AG09309 (cell line): ENCODE data around the gene CALB2.

Experiments used
- DNase-seq: peaks from one replicate; pipeline ENCODE4 v3.0.0-alpha.2; 2010; ENCODE audit warnings: low read depth
- H3K4me3 ChIP-seq: 2 replicates; pipeline ENCODE4 v1.5.1; 2011; ENCODE audit warnings: mild to moderate bottlenecking, low read depth, low read length, moderate library complexity; ENCODE audit not compliant: control insufficient read depth
- TF ChIP-seq, protein P1 (sequence below): IDR thresholded peaks from 2 replicates; pipeline ENCODE4 v1.5.1; 2011; ENCODE audit warnings: mild to moderate bottlenecking, low read depth, low read length, inconsistent platforms; ENCODE audit not compliant: insufficient read depth, control insufficient read depth; ENCODE audit errors: missing control alignments

The CALB2 gene

DNA sequence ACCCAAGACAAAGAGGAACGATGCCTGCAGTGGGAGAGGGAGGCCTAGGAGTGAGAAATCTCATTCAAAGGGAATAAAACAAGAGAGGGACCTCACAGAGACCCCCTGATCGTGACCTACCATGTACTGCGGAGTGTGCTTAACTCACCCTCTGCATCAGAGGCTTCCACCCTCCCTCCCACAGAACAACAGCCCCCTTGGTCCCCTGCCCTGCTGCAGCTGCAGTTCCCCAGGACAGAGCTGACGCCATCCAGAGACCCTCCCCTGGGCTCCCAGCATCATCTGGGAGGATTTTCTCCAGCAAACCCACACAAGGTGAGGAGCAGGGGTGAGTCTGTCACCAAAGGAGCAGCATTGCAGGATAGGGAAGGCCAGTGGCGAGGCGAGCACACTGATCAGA lies 43.5 kb downstream of the CALB2 start:
- H3K4me3 ChIP-seq = no peak overlapping the region
- no peak for DNase-seq
- TF ChIP-seq, protein P1, sequence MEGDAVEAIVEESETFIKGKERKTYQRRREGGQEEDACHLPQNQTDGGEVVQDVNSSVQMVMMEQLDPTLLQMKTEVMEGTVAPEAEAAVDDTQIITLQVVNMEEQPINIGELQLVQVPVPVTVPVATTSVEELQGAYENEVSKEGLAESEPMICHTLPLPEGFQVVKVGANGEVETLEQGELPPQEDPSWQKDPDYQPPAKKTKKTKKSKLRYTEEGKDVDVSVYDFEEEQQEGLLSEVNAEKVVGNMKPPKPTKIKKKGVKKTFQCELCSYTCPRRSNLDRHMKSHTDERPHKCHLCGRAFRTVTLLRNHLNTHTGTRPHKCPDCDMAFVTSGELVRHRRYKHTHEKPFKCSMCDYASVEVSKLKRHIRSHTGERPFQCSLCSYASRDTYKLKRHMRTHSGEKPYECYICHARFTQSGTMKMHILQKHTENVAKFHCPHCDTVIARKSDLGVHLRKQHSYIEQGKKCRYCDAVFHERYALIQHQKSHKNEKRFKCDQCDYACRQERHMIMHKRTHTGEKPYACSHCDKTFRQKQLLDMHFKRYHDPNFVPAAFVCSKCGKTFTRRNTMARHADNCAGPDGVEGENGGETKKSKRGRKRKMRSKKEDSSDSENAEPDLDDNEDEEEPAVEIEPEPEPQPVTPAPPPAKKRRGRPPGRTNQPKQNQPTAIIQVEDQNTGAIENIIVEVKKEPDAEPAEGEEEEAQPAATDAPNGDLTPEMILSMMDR = no peak

- H3K4me3 ChIP-seq = no peak overlapping the region
- TF ChIP-seq, protein P1 = no peak
- DNase-seq = no peak
These were observed 44.2 kb downstream of the CALB2 start for GRCh38 chr16:71402674-71403073.

DNA sequence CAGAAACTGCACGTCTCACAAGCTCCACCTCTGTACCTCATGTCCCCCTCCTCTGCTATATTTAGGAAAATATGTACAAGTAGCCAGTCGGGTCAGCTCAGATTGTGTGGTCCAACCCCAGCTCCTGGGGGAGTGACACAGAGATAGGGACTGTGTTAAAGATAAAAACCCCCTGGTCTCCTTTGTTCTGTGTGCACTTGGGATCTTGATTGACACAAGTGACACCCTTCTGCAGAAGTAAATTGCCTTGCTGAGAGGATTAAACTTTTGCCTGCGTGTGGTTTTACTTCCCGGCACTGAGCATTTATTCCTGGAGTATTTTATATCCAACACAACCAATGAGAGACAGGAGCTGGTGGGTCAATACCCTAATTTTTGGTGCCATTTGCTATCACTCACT lies 45.8 kb downstream of the CALB2 start:
- no peak for DNase-seq
- TF ChIP-seq, protein P1 = no peak
- H3K4me3 ChIP-seq = no peak overlapping the region

DNA sequence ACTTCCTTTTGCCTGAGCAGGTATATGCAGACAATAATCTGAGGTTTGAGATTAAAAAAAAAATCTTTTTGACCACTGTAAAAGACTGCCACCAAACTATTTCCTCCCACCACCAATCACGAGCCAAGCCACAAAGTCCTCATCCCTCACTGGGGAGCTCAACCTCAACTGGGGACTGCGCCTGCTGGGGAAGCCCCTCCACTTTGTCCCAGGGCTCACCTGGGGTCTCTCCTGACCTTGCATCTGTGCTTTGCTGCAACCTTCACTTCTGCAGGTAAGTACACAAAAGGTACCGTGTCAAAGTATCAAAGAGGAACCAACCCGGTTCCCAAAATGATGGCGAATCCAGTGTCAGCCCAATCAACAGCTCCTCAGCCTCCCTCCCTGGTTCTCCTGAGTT lies 47.8 kb downstream of the CALB2 start:
- no peak overlapping the region for H3K4me3 ChIP-seq
- TF ChIP-seq, protein P1 = no peak

DNA sequence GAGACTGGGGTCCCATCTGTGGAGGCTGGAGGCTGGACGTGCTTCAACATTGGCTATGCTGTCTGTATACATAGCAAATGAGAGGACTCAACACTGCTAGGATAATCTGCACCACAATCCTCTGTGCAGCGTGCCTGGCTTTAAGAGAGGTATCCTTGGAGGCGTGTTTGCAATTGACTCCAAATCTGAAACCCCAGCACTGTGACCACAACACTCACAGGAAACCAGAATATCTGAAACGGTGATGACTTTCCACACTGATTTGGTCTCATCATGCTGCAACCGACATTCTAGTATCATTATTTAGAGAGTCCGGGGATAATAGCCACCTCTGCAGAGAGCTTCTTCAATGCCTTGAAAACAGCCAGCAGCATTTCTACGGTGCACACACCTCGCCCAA lies 48.2 kb downstream of the CALB2 start:
- DNase-seq = no peak
- no peak overlapping the region for H3K4me3 ChIP-seq
- TF ChIP-seq, protein P1 = no peak

More for the DNA sequence above, 47.8 kb downstream of the CALB2 start:
- DNase-seq = no peak

- no peak overlapping the region for H3K4me3 ChIP-seq
- no peak for DNase-seq
- TF ChIP-seq, protein P1 = no peak
These were observed 49.2 kb downstream of the CALB2 start for GRCh38 chr16:71407731-71408130.

GRCh38 chr16:71408536-71408935 lies 50.0 kb downstream of the CALB2 start:
- no peak overlapping the region for H3K4me3 ChIP-seq
- DNase-seq = no peak
- TF ChIP-seq, protein P1 = no peak
